C4-2B (cell line): ENCODE data around the gene SCML2.

Source experiments
- H3K27ac ChIP-seq: fragments of 450-650 bp; 2 replicates; pipeline ENCODE4 v1.5.1; 2017
- ZFX ChIP-seq: fragments of 450-650 bp; IDR thresholded peaks from 2 replicates; pipeline ENCODE4 v1.6.1; 2017
- TF ChIP-seq, protein P1 (sequence below): fragments of 450-650 bp; conservative IDR thresholded peaks from 2 replicates; pipeline ENCODE4 v1.5.1; 2017; ENCODE audit warnings: mild to moderate bottlenecking

SCML2 gene

DNA sequence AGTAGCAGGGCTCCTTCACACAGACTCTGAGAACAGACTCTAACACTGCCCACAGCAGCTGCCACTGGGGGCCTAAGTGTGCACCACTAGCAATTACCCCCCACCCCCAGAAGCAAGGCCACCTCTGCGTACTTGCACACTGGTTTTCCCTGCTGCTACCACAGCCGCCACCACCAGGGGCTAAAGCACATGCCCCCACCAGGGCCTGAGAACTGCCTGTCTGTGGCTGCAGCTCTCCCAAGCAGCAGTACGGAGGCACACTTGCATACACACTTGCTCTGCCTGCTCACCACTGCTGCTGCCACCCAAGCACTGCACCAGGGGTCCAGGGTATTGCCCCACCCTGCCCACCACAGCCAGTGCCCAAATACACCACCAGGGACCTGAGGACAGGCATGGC, 59.6 kb downstream of the SCML2 start:
- TF ChIP-seq, protein P1, sequence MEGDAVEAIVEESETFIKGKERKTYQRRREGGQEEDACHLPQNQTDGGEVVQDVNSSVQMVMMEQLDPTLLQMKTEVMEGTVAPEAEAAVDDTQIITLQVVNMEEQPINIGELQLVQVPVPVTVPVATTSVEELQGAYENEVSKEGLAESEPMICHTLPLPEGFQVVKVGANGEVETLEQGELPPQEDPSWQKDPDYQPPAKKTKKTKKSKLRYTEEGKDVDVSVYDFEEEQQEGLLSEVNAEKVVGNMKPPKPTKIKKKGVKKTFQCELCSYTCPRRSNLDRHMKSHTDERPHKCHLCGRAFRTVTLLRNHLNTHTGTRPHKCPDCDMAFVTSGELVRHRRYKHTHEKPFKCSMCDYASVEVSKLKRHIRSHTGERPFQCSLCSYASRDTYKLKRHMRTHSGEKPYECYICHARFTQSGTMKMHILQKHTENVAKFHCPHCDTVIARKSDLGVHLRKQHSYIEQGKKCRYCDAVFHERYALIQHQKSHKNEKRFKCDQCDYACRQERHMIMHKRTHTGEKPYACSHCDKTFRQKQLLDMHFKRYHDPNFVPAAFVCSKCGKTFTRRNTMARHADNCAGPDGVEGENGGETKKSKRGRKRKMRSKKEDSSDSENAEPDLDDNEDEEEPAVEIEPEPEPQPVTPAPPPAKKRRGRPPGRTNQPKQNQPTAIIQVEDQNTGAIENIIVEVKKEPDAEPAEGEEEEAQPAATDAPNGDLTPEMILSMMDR = no peak
- no peak for TF ChIP-seq ZFX
- H3K27ac ChIP-seq = no peak overlapping the region

DNA sequence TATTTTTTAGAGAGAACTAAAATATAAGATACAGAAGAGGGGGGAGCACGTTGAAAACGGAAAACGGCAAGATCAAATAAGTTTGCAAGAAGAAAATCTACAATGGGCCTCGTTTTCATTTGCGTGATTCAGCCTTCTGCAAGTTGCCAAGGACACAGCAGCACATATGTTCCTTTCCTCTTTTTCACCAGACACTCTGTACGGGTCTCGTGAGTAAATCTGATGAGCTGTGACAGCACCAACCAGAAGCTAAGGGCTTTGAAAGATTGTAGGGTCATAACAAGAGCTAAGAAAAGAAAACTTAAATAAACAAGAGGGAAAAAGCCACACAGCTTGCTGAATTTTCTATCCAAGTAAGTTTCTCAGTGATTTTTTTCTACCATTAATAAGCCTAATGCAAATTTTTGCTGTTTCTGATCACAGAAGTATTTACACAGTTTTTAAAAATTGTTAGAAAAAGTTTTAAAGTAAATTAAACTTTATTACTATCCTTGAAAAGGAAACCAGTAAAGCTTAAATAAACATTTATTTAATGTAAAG, 63.4 kb downstream of the SCML2 start:
- H3K27ac ChIP-seq = no peak overlapping the region
- TF ChIP-seq, protein P1 = no peak
- TF ChIP-seq ZFX = no peak

DNA sequence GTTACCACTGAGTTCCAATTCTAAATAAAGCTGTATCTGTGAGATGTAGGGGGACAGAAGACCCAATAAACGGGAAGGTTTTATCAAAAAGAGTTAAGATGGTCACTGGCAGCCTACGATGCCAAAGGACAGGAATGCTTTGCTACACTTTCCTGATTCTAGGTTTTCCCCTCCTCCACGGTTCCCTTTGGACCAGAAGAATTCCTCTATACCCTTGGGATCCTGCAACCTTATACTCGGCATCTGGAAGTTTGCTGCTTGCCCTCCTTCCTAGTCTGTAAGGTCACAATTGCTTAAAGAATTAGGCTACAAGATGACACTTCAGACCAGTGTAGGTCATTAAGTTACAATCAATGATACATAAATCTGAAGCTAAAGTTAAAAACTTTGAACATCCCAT, 64.3 kb downstream of the SCML2 start:
- TF ChIP-seq ZFX = no peak
- TF ChIP-seq, protein P1 = no peak
- H3K27ac ChIP-seq = no peak overlapping the region

- no peak for TF ChIP-seq ZFX
- TF ChIP-seq, protein P1 = no peak
- no peak overlapping the region for H3K27ac ChIP-seq
Measured at GRCh38 chrX:18288716-18289115, 65.8 kb downstream of the SCML2 start.

GRCh38 chrX:18286322-18286831, 68.1 kb downstream of the SCML2 start:
- TF ChIP-seq ZFX = no peak
- TF ChIP-seq, protein P1 = no peak
- H3K27ac ChIP-seq = no peak overlapping the region

GRCh38 chrX:18278449-18278848, 76.0 kb downstream of the SCML2 start:
- TF ChIP-seq, protein P1 = no peak
- no peak for TF ChIP-seq ZFX
- H3K27ac ChIP-seq = no peak overlapping the region

DNA sequence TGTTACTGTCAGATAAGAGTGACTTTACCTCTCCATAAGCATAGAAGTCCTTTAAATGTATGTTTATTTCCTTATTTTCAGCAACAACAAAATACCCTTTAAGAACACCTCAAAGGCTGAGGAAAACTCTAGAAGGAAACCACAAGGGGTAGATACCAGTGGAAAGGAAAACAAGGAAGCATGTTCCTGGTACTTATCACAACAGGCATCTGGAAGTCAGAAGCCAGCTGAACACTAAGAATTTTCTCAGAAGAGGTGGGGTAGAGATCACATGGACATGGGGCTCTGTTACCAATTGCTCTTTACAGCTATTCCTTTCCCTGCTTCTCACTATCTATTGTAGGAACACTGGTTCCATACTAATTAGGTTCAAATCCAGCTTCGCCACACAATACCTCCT, 82.3 kb downstream of the SCML2 start:
- H3K27ac ChIP-seq = no peak overlapping the region
- TF ChIP-seq ZFX = no peak
- TF ChIP-seq, protein P1 = no peak
